ENCODE results near the gene SPSB4.

The SPSB4 gene

GRCh38 chr3:141044695-141045641 lies 6.2 kb upstream of the SPSB4 start:
- Histone ChIP-seq H3K4me3 (ENCODE audit: low read depth, low read length) (no peak overlapping the region), H3K9ac (no peak overlapping the region), H2AFZ (no peak overlapping the region), H3K36me3 (ENCODE audit: control insufficient read depth, insufficient read depth, low read length) (no peaks in the 10 kb centered on the region), H3K4me1 (no peaks in the 10 kb centered on the region), H3K27me3 (ENCODE audit: control insufficient read depth, insufficient read depth, low read length) (no peaks in the 10 kb centered on the region), H3K79me2 (no peaks in the 10 kb centered on the region), H3K27ac (no peak overlapping the region), H3K9me3 (ENCODE audit: control insufficient read depth, low read length) (no peaks in the 10 kb centered on the region), H3K4me2 (ENCODE audit: low read length) (no peak overlapping the region)
- TF ChIP-seq, protein P1, sequence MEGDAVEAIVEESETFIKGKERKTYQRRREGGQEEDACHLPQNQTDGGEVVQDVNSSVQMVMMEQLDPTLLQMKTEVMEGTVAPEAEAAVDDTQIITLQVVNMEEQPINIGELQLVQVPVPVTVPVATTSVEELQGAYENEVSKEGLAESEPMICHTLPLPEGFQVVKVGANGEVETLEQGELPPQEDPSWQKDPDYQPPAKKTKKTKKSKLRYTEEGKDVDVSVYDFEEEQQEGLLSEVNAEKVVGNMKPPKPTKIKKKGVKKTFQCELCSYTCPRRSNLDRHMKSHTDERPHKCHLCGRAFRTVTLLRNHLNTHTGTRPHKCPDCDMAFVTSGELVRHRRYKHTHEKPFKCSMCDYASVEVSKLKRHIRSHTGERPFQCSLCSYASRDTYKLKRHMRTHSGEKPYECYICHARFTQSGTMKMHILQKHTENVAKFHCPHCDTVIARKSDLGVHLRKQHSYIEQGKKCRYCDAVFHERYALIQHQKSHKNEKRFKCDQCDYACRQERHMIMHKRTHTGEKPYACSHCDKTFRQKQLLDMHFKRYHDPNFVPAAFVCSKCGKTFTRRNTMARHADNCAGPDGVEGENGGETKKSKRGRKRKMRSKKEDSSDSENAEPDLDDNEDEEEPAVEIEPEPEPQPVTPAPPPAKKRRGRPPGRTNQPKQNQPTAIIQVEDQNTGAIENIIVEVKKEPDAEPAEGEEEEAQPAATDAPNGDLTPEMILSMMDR (IDR thresholded peaks at IDR 0.05): no peak

GRCh38 chr3:141045849-141046248 lies 5.3 kb upstream of the SPSB4 start:
- H3K9me3 ChIP-seq (ENCODE audit: control insufficient read depth, low read length): no peaks in the 10 kb centered on the region
- H3K4me1 ChIP-seq: no peaks in the 10 kb centered on the region
- no peak overlapping the region for H3K9ac ChIP-seq
- H3K27me3 ChIP-seq (ENCODE audit: control insufficient read depth, insufficient read depth, low read length): no peaks in the 10 kb centered on the region
- H2AFZ ChIP-seq: no peak overlapping the region
- H3K79me2 ChIP-seq: no peaks in the 10 kb centered on the region
- H3K4me2 ChIP-seq (ENCODE audit: low read length): no peak overlapping the region
- TF ChIP-seq, protein P1 (IDR thresholded peaks at IDR 0.05): no peak
- H3K4me3 ChIP-seq (ENCODE audit: low read depth, low read length): no peak overlapping the region
- no peaks in the 10 kb centered on the region for H3K36me3 ChIP-seq (ENCODE audit: control insufficient read depth, insufficient read depth, low read length)
- H3K27ac ChIP-seq: no peak overlapping the region

DNA sequence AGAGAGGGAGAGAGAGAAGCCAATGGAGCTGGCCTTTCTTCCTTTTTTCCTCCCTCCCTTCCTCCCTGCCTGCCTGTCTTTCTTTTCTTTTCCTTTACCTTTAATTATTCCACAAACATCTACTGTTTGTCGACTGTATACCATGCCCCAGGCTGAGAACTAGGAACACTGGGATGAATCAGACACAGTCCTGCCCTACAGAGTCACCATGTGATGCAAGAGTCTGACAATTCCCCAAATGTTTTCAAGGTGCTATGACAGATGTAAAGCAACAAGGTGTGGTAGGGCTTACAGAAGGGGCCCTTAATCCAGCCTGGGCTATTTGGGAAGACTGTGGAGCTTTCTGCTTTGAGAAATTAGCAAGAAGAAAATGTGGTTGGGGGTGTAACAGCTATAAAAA lies 4.0 kb upstream of the SPSB4 start:
- Histone ChIP-seq H3K36me3 (ENCODE audit: control insufficient read depth, insufficient read depth, low read length) (no peaks in the 10 kb centered on the region), H3K4me3 (ENCODE audit: low read depth, low read length) (no peak overlapping the region), H3K4me2 (ENCODE audit: low read length) (no peak overlapping the region), H3K9ac (no peak overlapping the region), H3K27me3 (ENCODE audit: control insufficient read depth, insufficient read depth, low read length) (no peaks in the 10 kb centered on the region), H3K4me1 (no peaks in the 10 kb centered on the region), H3K79me2 (peaks cover 3% of the 10 kb centered on the region), H3K9me3 (ENCODE audit: control insufficient read depth, low read length) (no peaks in the 10 kb centered on the region), H3K27ac (no peak overlapping the region), H2AFZ (no peak overlapping the region)
- TF ChIP-seq, protein P1 (IDR thresholded peaks at IDR 0.05): no peak

DNA sequence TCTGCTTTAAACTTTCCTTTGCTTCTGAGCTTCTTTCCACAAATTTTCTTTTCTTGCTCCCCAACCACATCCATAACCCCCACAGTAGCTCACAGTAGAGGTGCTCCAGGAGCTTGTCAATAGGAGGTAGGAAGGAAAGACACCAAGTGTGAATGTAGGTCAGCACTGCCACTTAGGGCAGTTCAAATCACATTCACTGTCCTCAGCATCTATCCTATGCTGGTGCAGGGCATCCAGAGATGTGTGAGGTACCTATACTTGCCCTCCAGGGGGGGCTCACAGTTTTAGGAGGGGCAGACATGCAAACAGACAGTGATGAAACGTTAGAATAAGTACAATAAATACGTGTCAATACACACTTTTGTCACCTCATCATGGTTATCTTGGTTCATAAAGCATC lies 1.5 kb upstream of the SPSB4 start:
- Histone ChIP-seq H3K4me2 (ENCODE audit: low read length) (no peak overlapping the region), H3K36me3 (ENCODE audit: control insufficient read depth, insufficient read depth, low read length) (no peaks in the 10 kb centered on the region), H2AFZ (no peak overlapping the region), H3K9me3 (ENCODE audit: control insufficient read depth, low read length) (no peaks in the 10 kb centered on the region), H3K27ac (no peak overlapping the region), H3K4me3 (ENCODE audit: low read depth, low read length) (no peak overlapping the region), H3K4me1 (no peaks in the 10 kb centered on the region), H3K79me2 (peaks cover 6% of the 10 kb centered on the region), H3K9ac (no peak overlapping the region), H3K27me3 (ENCODE audit: control insufficient read depth, insufficient read depth, low read length) (no peaks in the 10 kb centered on the region)
- TF ChIP-seq, protein P1 (IDR thresholded peaks at IDR 0.05): peak; percentile 40

All from parathyroid adenoma (tissue), 2 donors.